Epidermal melanocyte (primary cell): ENCODE measurements around the gene CROT.
"Not testable (repeated sequence)": the region's sequence is repeated elsewhere in the genome, so short reads cannot be mapped to it uniquely, and the experiment has no call there.

ENCODE experiments used
- DNase-seq: peaks from one replicate; pipeline ENCODE4 v3.0.0; 2011; ENCODE audit warnings: low spot score; ENCODE audit not compliant: insufficient read length

CROT gene, protein sequence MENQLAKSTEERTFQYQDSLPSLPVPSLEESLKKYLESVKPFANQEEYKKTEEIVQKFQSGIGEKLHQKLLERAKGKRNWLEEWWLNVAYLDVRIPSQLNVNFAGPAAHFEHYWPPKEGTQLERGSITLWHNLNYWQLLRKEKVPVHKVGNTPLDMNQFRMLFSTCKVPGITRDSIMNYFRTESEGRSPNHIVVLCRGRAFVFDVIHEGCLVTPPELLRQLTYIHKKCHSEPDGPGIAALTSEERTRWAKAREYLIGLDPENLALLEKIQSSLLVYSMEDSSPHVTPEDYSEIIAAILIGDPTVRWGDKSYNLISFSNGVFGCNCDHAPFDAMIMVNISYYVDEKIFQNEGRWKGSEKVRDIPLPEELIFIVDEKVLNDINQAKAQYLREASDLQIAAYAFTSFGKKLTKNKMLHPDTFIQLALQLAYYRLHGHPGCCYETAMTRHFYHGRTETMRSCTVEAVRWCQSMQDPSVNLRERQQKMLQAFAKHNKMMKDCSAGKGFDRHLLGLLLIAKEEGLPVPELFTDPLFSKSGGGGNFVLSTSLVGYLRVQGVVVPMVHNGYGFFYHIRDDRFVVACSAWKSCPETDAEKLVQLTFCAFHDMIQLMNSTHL

DNA sequence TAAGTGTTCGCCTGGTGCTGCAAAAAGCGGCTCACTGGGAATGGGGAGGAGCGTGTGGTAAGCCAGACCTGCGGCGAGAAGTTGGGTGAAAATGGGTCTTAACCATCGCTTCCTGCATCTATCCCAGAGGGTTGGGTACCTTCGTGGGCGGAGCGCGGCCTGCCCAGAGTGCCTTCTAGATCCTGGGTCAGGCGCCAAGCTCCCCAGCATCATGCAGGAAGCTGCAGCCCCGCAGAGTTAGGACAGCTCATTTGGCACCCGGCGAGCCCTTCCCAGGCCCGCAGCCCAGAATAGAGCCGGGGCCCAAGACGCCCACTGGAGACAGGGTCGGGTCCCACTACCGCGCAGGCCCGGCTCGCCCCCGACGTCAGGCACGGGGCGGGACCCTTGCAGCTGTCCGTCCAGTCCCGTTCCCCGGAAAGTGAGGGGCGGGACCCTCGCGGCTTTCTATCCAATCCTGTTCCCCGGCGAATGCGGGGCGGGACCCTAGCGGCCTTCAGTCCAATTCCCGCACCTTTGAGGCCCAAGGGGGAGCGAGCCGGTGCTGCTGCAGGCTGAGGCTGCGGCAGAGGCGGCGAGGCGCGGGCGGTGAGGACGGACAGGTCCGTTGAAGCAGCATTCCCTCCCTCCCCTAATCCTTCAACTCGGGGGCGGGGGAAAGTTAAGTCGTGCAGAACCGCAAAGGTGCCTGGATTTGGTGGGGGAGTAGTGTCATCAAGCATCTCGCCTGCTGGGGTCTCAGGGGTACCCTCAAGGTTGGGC, at the start of gene CROT:
Gene CROT (plus strand): TSS at position 499 of the 762 bp plus-strand sequence. CDS start 3,405 bp downstream, outside the sequence.
- DNase-seq = peak; percentile 85

DNA sequence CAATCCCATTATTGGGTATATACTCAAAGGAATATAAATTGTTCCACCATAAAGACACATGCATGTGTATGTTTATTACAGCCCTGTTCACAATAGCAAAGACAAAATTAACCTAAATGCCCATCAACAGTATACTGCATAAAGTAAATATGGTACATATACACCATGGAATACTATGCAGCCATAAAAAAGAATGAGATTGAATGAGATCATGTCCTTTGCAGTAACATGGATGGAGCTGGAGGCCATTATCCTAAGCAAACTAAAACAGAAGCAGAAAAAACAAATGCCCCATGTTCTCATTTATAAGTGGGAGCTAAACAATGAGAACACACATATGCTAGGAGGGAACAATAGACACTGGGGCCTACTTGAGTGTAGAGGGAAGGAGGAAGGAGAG, 44.7 kb upstream of the CROT start:
- DNase-seq = no peak

DNA sequence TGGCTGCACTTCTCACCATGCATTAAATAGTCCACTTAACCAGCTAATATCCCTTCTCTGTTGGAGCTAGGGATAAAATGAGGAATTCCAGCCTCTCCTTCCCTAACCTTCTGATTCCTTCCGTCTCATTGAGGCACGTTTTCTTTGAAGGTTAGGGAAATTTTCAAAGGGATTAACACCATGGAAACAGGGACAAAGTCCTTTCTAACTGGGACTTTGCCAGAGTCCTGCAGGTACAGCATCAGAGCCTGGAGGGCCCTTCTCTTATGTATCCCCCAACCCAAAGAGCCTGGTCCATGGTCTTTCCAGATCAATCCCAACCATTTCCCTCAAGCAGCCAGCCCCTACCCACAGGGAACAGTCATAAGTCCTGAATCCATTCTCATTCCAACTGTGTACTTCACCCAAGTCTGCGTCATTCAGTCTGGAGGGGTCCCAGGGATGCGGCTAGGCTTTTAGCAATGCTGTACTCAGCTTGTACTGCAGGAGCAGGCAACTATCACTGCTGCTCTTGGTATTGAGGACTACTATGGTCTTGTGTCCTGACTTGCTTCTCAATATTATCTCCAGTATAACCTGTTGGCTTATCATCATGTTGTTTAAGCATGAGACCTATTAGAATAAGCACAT, 34.6 kb upstream of the CROT start:
- DNase-seq = no peak

- DNase-seq = peak; percentile 69
Observed at GRCh38 chr7:87312215-87312865, 33.1 kb upstream of the CROT start.

- DNase-seq = no peak
Observed at GRCh38 chr7:87316097-87316700, 29.3 kb upstream of the CROT start.

GRCh38 chr7:87316846-87317552, 28.5 kb upstream of the CROT start:
- peak; percentile 21 for DNase-seq

DNA sequence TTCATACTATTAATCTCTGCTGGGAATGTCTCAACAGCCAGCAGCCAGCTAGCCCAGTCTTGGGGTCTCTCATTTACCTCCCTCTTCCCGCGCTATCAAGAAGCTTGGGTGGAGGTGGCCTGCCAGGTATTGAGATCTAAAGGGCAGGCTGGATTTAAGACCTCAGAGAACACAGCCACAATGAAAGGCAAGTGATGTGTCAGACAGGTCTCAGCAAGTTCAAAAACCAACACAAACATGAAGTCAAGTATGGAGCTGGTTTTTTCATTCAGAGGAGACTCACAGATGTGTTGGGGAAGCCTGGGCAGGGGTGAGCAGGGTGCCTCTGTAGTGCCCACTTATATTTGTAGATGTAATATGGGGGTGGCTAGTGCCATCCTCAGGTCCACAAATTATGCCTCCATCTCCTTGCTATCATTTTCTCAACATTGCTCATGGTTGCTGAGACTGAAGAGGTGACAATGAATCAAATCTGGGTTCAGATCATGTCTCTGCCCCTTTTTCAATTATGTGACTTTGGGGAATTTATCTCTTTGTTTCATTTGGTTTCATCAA, 27.7 kb upstream of the CROT start:
- no peak for DNase-seq

DNA sequence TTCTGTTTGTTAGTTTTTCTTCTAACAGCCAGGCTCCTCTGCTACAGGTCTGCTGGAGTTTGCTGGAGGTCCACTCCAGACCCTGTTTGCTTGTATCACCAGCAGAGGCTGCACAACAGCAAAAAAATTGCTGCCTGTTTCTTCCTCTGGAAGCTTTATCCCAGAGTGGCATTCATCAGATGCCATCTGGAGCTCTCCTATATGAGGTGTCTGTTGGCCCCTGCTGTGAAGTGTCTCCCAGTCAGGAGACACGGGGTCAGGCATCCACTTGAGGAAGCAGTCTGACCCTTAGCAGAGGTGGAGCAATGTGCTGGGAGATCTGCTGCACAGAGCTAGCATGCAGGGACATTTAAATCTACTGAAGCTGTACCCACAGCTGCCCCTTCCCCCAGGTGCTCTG, 26.7 kb upstream of the CROT start:
- no peak for DNase-seq

DNA sequence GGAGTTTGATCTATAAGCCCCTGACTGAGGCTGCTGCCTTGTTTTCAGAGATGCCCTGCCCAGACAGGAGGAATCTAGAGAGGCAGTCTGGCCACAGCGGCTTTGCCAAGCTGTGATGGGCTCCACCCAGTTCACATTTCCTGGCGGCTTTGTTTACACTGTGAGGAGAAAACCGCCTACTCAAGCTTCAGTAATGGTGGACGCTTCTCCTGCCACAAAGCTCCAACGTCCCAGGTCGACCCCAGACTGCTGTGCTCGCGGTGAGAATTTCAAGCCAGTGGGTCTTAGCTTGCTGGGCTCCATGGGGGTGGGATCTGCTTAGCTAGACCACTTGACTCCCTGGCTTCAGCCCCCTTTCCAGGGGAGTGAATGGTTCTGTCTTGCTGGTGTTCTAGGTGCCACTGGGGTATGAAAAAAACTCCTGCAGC, 26.3 kb upstream of the CROT start:
- not testable (repeated sequence) for DNase-seq

DNA sequence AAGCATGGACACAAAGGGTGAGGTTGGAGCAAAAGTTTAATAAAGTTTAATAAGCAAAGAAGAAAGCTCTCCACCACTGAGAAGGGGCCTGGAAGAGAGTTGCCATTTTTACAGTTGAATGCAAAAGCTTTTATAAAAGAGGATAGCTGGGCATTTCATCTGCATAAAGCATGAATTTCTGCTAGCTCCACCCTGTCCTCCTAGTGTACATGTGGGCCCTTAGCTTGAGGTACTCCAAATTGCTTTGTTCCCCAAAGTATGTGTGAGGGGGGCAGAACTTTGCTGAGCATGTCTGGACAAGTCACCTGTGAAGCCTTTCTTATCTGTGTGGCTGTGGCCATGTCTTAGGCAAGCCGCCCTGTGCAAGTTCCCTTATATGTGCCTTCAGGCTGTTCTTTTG, 22.6 kb upstream of the CROT start:
- DNase-seq = no peak

DNA sequence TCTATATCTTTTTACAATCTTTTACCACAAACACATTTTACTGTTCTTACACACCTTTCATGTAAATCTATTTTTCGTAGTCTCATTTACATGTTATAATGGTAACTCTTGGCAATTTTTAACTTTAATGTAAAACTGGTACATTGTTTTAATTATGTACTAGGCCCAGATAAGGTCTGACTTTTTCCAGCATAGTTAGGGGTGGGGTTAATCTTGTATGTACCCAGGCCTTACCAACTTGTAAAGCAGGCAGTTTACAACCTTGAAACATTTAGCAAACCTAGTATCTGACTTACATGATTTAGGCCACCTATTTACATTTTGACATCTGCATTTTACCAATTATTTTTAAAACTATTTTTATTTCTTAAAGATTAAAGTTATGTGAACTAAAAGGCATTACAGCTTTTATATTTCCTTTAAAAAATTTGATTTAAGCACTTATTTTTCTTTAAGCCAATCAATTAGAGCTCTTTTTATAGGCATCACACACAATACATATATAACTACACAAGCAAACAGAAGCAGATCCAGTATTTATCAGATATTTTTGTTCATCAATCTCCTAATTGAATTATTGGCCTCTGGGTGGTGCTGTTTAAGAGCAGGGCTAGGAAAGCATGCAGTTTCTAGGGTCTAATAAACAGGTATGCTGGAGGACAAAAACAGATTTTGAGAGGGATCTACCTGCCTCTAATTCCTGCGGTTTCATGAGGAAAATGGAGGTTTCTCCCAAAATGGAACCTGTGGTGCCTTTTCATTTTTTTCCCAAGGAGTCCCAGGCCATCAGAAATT, 19.7 kb upstream of the CROT start:
- no peak for DNase-seq

DNA sequence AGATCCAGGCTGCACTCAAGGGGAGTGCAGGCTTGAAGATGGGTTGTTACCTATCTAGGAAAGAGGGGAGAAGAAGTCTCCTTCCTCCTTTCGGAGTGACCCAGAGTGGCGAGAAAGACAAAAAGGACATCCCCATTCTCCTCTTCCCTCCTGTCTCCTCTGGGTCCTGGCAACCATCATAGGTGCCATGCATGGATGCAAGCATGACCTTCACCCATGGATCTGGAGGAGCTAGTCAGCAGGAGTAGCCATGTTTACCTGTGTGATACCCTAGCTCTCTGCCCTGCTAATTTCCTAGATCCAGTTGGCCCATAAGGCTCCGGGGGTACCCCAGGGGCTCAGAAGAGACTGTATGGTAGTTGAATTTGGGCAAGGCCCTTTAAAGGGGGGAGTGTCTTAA, 17.2 kb upstream of the CROT start:
- no peak for DNase-seq

DNA sequence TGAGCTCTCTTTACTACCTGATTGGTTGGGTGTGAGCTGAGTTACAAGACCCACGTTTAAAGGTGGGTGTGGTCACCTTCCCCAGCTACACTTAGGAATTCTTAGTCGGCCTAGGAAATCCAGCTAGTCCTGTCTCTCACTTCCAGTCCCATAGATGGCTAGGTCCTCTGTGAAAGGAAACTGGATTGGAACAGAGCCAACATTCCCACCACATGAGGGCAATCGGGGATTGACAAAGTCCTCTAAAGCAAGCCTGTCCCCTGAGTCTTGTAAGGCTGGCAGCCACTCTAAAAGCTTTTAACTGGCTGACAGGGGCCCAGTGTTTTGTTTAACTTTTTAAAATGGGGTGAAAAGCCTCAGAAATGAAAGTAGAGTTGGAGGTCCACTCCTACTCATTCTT, 15.1 kb upstream of the CROT start:
- DNase-seq = no peak

DNA sequence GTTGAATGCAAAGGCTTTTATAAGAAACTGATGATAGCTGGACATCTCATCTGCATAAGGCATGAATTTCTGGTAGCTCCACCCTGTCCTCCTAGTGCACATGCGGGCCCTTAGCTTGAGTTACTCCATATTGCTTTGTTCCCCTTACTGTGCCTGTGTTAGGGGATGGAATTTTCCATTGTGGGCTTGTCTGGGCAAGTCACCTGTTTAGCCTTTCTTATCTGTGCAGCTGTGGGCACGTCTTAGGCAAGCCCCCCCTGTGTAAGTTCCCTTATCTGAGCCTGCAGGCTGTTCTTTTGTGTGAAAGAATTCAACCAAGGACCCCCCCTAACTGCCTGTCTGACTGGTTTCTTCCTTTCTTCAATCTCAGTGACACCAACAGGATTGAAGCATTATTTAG, 14.5 kb upstream of the CROT start:
- no peak for DNase-seq

GRCh38 chr7:87331687-87332252, 13.7 kb upstream of the CROT start:
- no peak for DNase-seq

DNA sequence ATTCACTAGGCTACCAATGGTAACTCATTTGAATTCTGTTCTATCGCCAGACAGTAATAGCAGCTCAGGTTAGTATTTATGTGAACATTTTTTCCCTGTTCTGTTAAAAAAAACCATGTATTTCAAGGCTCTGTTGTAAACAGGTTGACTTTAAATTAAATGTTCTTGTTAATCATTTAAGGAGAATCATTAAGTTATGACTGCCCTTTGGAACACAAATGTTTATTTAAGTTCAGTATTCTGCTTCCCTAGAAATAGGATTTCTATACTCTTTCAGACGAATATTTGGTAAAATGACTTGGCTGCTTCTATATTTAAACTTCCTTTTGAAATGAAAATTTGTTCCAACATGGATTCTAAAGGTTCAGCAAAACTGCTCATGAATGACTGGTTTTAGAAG, 13.1 kb upstream of the CROT start:
- DNase-seq = no peak

DNA sequence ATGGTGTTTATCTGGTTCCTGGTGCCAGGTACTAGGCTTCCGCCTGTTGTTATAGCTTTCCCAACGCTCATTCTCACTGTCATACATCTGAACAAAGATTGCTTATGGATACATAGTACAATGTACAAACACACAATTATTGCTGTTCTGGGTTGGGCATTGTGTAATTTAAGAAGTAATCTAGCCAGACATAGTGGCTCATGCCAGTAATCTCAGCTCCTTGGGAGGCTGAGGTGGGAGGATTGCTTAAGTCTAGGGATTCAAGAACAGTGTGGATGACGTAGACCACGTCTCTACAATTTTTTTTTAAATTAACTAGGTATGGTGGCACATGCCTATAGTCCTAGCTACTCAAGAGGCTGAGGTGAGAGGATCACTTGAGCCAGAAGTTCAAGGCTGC, 9.3 kb upstream of the CROT start:
- no peak for DNase-seq

GRCh38 chr7:87337331-87337730, 8.1 kb upstream of the CROT start:
- DNase-seq = no peak

GRCh38 chr7:87339373-87339897, 6.0 kb upstream of the CROT start:
- no peak for DNase-seq
